Measurements from ENCODE around the gene NCOA3. TPM values are rescaled to one million over a fixed set of nuclear protein-coding genes. Genes with fewer than 3 reads are reported as not detected.

The NCOA3 gene
- total RNA-seq, 6 donors from 2014 or later, result 27.9 to 54.7 (median 38.9) TPM

DNA sequence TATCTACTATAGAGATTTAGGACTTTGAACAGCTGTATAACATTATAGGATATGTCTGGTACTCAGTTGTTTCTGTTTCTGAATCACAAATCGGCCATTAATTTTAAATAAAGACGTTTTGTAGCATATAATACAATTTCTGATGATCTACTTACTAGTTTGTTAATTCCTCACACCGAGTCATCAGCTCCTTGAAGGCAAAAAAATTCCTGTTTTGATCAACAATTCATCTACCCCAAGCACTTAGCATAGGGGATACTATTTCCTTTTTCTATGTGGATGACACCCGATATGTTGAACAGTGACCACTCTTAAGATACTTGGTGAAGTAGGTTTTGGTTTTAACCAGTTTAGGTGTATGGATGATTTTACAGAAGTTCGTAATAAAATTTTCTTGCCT lies 107.3 kb downstream of the NCOA3 start:
- Histone ChIP-seq H3K4me1 (peaks cover 14 to 43% (median 30%) of the 10 kb centered on the region in 4 donors), H3K27me3 (no peaks in the 10 kb centered on the region), H3K36me3 (no peaks in the 10 kb centered on the region), H3K9me3 (no peaks in the 10 kb centered on the region), H3K27ac (no peak overlapping the region), H3K4me3 (no peak overlapping the region)
- DNase-seq, result no peak
- no peak for ATAC-seq (ENCODE audit: low FRiP score in 2 of 2)
- 93 to 94% methylated on average over 5 of the region's 5 CpGs for WGBS, 2 donors
- TF ChIP-seq, protein P1, sequence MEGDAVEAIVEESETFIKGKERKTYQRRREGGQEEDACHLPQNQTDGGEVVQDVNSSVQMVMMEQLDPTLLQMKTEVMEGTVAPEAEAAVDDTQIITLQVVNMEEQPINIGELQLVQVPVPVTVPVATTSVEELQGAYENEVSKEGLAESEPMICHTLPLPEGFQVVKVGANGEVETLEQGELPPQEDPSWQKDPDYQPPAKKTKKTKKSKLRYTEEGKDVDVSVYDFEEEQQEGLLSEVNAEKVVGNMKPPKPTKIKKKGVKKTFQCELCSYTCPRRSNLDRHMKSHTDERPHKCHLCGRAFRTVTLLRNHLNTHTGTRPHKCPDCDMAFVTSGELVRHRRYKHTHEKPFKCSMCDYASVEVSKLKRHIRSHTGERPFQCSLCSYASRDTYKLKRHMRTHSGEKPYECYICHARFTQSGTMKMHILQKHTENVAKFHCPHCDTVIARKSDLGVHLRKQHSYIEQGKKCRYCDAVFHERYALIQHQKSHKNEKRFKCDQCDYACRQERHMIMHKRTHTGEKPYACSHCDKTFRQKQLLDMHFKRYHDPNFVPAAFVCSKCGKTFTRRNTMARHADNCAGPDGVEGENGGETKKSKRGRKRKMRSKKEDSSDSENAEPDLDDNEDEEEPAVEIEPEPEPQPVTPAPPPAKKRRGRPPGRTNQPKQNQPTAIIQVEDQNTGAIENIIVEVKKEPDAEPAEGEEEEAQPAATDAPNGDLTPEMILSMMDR (IDR thresholded peaks at IDR 0.05), result no peak
- no peak for TF ChIP-seq POLR2A (IDR thresholded peaks at IDR 0.05)
- TF ChIP-seq EP300 (IDR thresholded peaks at IDR 0.05), result no peak
- no peak for TF ChIP-seq POLR2AphosphoS5 (IDR thresholded peaks at IDR 0.05)

DNA sequence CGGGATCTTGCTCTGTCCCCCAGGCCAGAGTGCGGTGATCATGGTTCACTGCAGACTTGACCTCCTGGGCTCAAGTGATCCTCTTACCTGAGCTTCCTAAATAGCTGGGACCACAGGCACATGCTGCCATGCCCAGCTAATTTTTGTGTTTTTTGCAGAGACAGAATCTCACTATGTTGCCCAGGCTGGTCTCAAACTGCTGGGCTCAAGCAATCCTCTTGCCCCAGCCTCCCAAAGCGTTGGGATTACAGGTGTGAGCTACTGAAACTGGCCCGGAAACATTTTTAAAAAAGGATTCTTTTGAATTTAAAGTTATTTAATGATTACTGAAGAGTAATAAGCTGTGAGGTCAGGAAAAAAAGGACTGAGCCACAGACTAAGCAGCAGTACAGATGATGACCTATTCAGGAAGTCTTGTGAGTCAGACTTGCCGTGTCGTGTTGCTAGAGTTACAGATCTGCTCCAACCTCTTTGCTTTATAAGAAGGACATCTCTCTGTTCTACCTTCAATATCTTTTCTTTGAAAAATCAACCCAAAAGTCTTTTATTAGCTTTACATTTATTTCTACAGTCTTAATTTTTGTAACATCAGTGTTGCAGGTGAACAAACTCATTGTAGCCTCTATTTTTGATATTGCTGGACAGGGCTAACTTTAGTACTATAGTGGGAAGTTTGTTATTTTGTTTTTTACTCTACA lies 108.7 kb downstream of the NCOA3 start:
- ATAC-seq (ENCODE audit: low FRiP score in 2 of 2), result peak in 1 of 2 donors; percentile 85
- Histone ChIP-seq H3K4me1 (peaks cover 20 to 42% (median 33%) of the 10 kb centered on the region in 4 donors), H3K36me3 (no peaks in the 10 kb centered on the region), H3K27ac (peak overlapping the region in 2 of 4 donors; percentile 60 to 64), H3K9me3 (no peaks in the 10 kb centered on the region), H3K4me3 (no peak overlapping the region), H3K27me3 (no peaks in the 10 kb centered on the region)
- no peak for TF ChIP-seq EP300 (IDR thresholded peaks at IDR 0.05)
- TF ChIP-seq POLR2A (IDR thresholded peaks at IDR 0.05), result no peak
- no peak for TF ChIP-seq POLR2AphosphoS5 (IDR thresholded peaks at IDR 0.05)
- TF ChIP-seq, protein P1 (IDR thresholded peaks at IDR 0.05), result no peak
- DNase-seq, result peak in 1 of 2 donors; percentile 59
- 66 to 68% methylated on average over 6 of the region's 6 CpGs for WGBS, 2 donors

- ATAC-seq (ENCODE audit: low FRiP score in 2 of 2) (no peak), DNase-seq (no peak)
- H3K36me3 ChIP-seq, result no peaks in the 10 kb centered on the region
- H3K27ac ChIP-seq, result peak overlapping the region in 1 of 4 donors; percentile 60
- TF ChIP-seq EP300 (IDR thresholded peaks at IDR 0.05) (no peak), POLR2A (IDR thresholded peaks at IDR 0.05) (no peak), POLR2AphosphoS5 (IDR thresholded peaks at IDR 0.05) (no peak)
- TF ChIP-seq, protein P1 (IDR thresholded peaks at IDR 0.05), result no peak
- H3K9me3 ChIP-seq, result no peaks in the 10 kb centered on the region
- peaks cover 20 to 37% (median 31%) of the 10 kb centered on the region in 4 donors for H3K4me1 ChIP-seq
- H3K4me3 ChIP-seq, result no peak overlapping the region
- H3K27me3 ChIP-seq, result no peaks in the 10 kb centered on the region
Observed at GRCh38 chr20:47610945-47611250, 109.2 kb downstream of the NCOA3 start.

GRCh38 chr20:47611785-47612184 lies 110.1 kb downstream of the NCOA3 start:
- no peak for TF ChIP-seq POLR2A (IDR thresholded peaks at IDR 0.05)
- TF ChIP-seq, protein P1 (IDR thresholded peaks at IDR 0.05), result no peak
- no peak for TF ChIP-seq EP300 (IDR thresholded peaks at IDR 0.05)
- no peak for TF ChIP-seq POLR2AphosphoS5 (IDR thresholded peaks at IDR 0.05)
- Histone ChIP-seq H3K4me3 (no peak overlapping the region), H3K36me3 (no peaks in the 10 kb centered on the region), H3K9me3 (no peaks in the 10 kb centered on the region), H3K27ac (no peak overlapping the region), H3K27me3 (no peaks in the 10 kb centered on the region), H3K4me1 (peaks cover 17 to 29% (median 27%) of the 10 kb centered on the region in 4 donors)
- WGBS, 2 donors, result 95 to 98% methylated on average over 9 of the region's 9 CpGs
- ATAC-seq (ENCODE audit: low FRiP score in 2 of 2), result no peak
- no peak for DNase-seq

DNA sequence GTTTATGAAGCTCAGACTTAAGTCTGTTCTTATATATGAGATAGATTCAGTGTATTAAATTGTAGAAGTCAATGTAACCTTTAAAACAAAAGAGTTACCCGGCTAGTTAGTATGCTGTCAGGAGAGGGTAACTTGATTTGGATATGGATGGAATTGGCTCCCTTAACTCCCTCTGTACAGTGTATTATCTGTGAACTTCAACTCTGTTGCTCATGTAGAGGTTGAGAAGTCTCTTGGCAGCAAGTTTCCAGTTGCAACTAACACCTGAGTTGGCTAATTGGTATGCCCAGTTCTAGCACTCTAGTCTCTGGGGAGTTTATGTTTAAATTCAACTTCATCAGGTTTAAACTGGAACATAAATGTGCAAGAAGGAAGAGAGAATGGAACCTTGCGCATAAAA lies 111.0 kb downstream of the NCOA3 start:
- Histone ChIP-seq H3K27ac (no peak overlapping the region), H3K9me3 (no peaks in the 10 kb centered on the region), H3K36me3 (no peaks in the 10 kb centered on the region), H3K27me3 (no peaks in the 10 kb centered on the region), H3K4me1 (peaks cover 11 to 23% (median 21%) of the 10 kb centered on the region in 4 donors), H3K4me3 (no peak overlapping the region)
- no peak for ATAC-seq (ENCODE audit: low FRiP score in 2 of 2)
- WGBS, 2 donors, result 93 to 96% methylated on average over 2 of the region's 2 CpGs
- no peak for DNase-seq
- TF ChIP-seq EP300 (IDR thresholded peaks at IDR 0.05) (no peak), POLR2AphosphoS5 (IDR thresholded peaks at IDR 0.05) (no peak), POLR2A (IDR thresholded peaks at IDR 0.05) (no peak)
- TF ChIP-seq, protein P1 (IDR thresholded peaks at IDR 0.05), result no peak
